ENCODE results near the gene TMPRSS9. TPM values are rescaled to one million over a fixed set of nuclear protein-coding genes. Genes with fewer than 3 reads are reported as not detected.

The TMPRSS9 gene
- total and polyA plus RNA-seq, 12 donors = 0.32 to 1.7 (median 1.1) TPM

- TF ChIP-seq POLR2A (IDR thresholded peaks at IDR 0.05) (no peak), CTCF (IDR thresholded peaks at IDR 0.05) (no peak)
- no peaks in the 10 kb centered on the region for H3K9me3 ChIP-seq (replicated peaks in 1 of 3)
- no peak overlapping the region for H3K4me3 ChIP-seq
- no peaks in the 10 kb centered on the region for H3K36me3 ChIP-seq (replicated peaks in 1 of 2)
- WGBS, 4 donors = 89 to 94% (median 91%) methylated on average over 11 to 13 of the region's 13 CpGs
- peaks cover 1 to 4% of the 10 kb centered on the region in 2 donors for H3K4me1 ChIP-seq (replicated peaks in 1 of 2)
- H3K27me3 ChIP-seq = no peaks in the 10 kb centered on the region
- intact Hi-C loops (cut with DNase I) = no loop called here
- H3K27ac ChIP-seq = no peak overlapping the region
- no peak for DNase-seq
These were observed 57.9 kb downstream of the TMPRSS9 start for GRCh38 chr19:2417881-2418406.

GRCh38 chr19:2419754-2420153 lies 59.7 kb downstream of the TMPRSS9 start:
- Histone ChIP-seq H3K4me1 (replicated peaks in 1 of 2) (peaks cover 17 to 22% of the 10 kb centered on the region in 2 donors), H3K4me3 (no peak overlapping the region), H3K9me3 (replicated peaks in 1 of 3) (no peaks in the 10 kb centered on the region), H3K27me3 (no peaks in the 10 kb centered on the region), H3K27ac (no peak overlapping the region), H3K36me3 (replicated peaks in 1 of 2) (peaks cover 0 to 4% of the 10 kb centered on the region in 2 donors)
- DNase-seq = no peak
- intact Hi-C loops (cut with DNase I) = no loop called here
- 91 to 96% (median 95%) methylated on average over 7 of the region's 7 CpGs for WGBS, 4 donors
- no peak for TF ChIP-seq POLR2A (IDR thresholded peaks at IDR 0.05)
- TF ChIP-seq CTCF (IDR thresholded peaks at IDR 0.05) = no peak

- intact Hi-C loops (cut with DNase I) = no loop called here
- peaks cover 22 to 26% of the 10 kb centered on the region in 2 donors for H3K4me1 ChIP-seq (replicated peaks in 1 of 2)
- no peak overlapping the region for H3K4me3 ChIP-seq
- no peaks in the 10 kb centered on the region for H3K27me3 ChIP-seq
- H3K9me3 ChIP-seq (replicated peaks in 1 of 3) = no peaks in the 10 kb centered on the region
- WGBS, 4 donors = 89 to 98% (median 91%) methylated on average over 2 of the region's 2 CpGs
- H3K27ac ChIP-seq = no peak overlapping the region
- no peak for DNase-seq
- no peak for TF ChIP-seq POLR2A (IDR thresholded peaks at IDR 0.05)
- no peak for TF ChIP-seq CTCF (IDR thresholded peaks at IDR 0.05)
- H3K36me3 ChIP-seq (replicated peaks in 1 of 2) = peaks cover 0 to 4% of the 10 kb centered on the region in 2 donors
These were observed 60.4 kb downstream of the TMPRSS9 start for GRCh38 chr19:2420490-2420889.

- 85 to 97% (median 88%) methylated on average over 14 to 23 of the region's 23 CpGs for WGBS, 4 donors
These were observed 61.7 kb downstream of the TMPRSS9 start for GRCh38 chr19:2421581-2422306.

More at GRCh38 chr19:2421581-2422306, 61.7 kb downstream of the TMPRSS9 start:
- H3K4me3 ChIP-seq = no peak overlapping the region
- H3K4me1 ChIP-seq (replicated peaks in 1 of 2) = peaks cover 35 to 39% of the 10 kb centered on the region in 2 donors
- H3K36me3 ChIP-seq (replicated peaks in 1 of 2) = peaks cover 0 to 4% of the 10 kb centered on the region in 2 donors
- no peaks in the 10 kb centered on the region for H3K27me3 ChIP-seq
- TF ChIP-seq CTCF (IDR thresholded peaks at IDR 0.05) (no peak), POLR2A (IDR thresholded peaks at IDR 0.05) (no peak)
- no peak overlapping the region for H3K27ac ChIP-seq
- no peaks in the 10 kb centered on the region for H3K9me3 ChIP-seq (replicated peaks in 1 of 3)
- intact Hi-C loops (cut with DNase I) = no loop called here
- no peak for DNase-seq

Data from adrenal gland (tissue), 12 donors.